ENCODE data around the gene KAZN.

KAZN gene

GRCh38 chr1:14653461-14653960 lies 55.0 kb downstream of the KAZN start:
- no peaks in the 10 kb centered on the region for H3K4me1 ChIP-seq (ENCODE audit: control insufficient read depth, insufficient read depth, low read length)
- H3K36me3 ChIP-seq (ENCODE audit: control insufficient read depth in 2 of 2, insufficient read depth in 1 of 2, low read length in 2 of 2): no peaks in the 10 kb centered on the region
- no peak for TF ChIP-seq SP3 (tag by site-specific recombination; IDR thresholded peaks at IDR 0.05)
- no peak for TF ChIP-seq ZNF18 (tag by site-specific recombination; IDR thresholded peaks at IDR 0.05)
- no peak for TF ChIP-seq ZBTB44 (tag by site-specific recombination; IDR thresholded peaks at IDR 0.05)
- TF ChIP-seq ZNF311 (tag by site-specific recombination; IDR thresholded peaks at IDR 0.05; ENCODE audit: borderline replicate concordance): no peak
- TF ChIP-seq ZNF132 (tag by site-specific recombination; IDR thresholded peaks at IDR 0.05; ENCODE audit: borderline replicate concordance): no peak
- TF ChIP-seq HOXC10 (CRISPR knock-in tag; IDR thresholded peaks at IDR 0.05): no peak
- TF ChIP-seq ZNF16 (tag by site-specific recombination; IDR thresholded peaks at IDR 0.05; ENCODE audit: low read depth): no peak
- no peak for TF ChIP-seq ZNF549 (tag by site-specific recombination; IDR thresholded peaks at IDR 0.05)
- no peak for TF ChIP-seq HIC1 (tag by site-specific recombination; IDR thresholded peaks at IDR 0.05)
- no peak for TF ChIP-seq OVOL3 (tag by site-specific recombination; IDR thresholded peaks at IDR 0.05)
- TF ChIP-seq ZNF416 (tag by site-specific recombination; IDR thresholded peaks at IDR 0.05): no peak
- no peak for TF ChIP-seq ZNF473 (tag by site-specific recombination; IDR thresholded peaks at IDR 0.05)
- no peak overlapping the region for H3K27ac ChIP-seq (ENCODE audit: extremely low read depth, low read depth, low read length)
- ChIA-PET CTCF (no interaction called here), POLR2A (no interaction called here)
- no peak overlapping the region for H3K4me3 ChIP-seq (ENCODE audit: low read depth, low read length)
- no peaks in the 10 kb centered on the region for H3K9me3 ChIP-seq (ENCODE audit: control insufficient read depth, insufficient read depth, low read depth, low read length)

GRCh38 chr1:14654554-14654953 lies 56.1 kb downstream of the KAZN start:
- H3K27ac ChIP-seq (ENCODE audit: extremely low read depth, low read depth, low read length): no peak overlapping the region
- no peaks in the 10 kb centered on the region for H3K9me3 ChIP-seq (ENCODE audit: control insufficient read depth, insufficient read depth, low read depth, low read length)
- no peak for TF ChIP-seq HIC1 (tag by site-specific recombination; IDR thresholded peaks at IDR 0.05)
- peak; percentile 69 for TF ChIP-seq SCRT2 (tag by site-specific recombination; IDR thresholded peaks at IDR 0.05)
- ChIA-PET POLR2A (no interaction called here), CTCF (no interaction called here)
- H3K36me3 ChIP-seq (ENCODE audit: control insufficient read depth in 2 of 2, insufficient read depth in 1 of 2, low read length in 2 of 2): no peaks in the 10 kb centered on the region
- no peaks in the 10 kb centered on the region for H3K4me1 ChIP-seq (ENCODE audit: control insufficient read depth, insufficient read depth, low read length)
- no peak overlapping the region for H3K4me3 ChIP-seq (ENCODE audit: low read depth, low read length)

GRCh38 chr1:14655385-14655784 lies 56.9 kb downstream of the KAZN start:
- Histone ChIP-seq H3K9me3 (ENCODE audit: control insufficient read depth, insufficient read depth, low read depth, low read length) (no peaks in the 10 kb centered on the region), H3K4me3 (ENCODE audit: low read depth, low read length) (no peak overlapping the region), H3K27ac (ENCODE audit: extremely low read depth, low read depth, low read length) (no peak overlapping the region), H3K36me3 (ENCODE audit: control insufficient read depth in 2 of 2, insufficient read depth in 1 of 2, low read length in 2 of 2) (no peaks in the 10 kb centered on the region), H3K4me1 (ENCODE audit: control insufficient read depth, insufficient read depth, low read length) (no peaks in the 10 kb centered on the region)
- POLR2A ChIA-PET: no interaction called here
- CTCF ChIA-PET: no interaction called here
- no peak for TF ChIP-seq YY2 (tag by site-specific recombination; IDR thresholded peaks at IDR 0.05)
- TF ChIP-seq ZSCAN23 (tag by site-specific recombination; IDR thresholded peaks at IDR 0.05): no peak
- no peak for TF ChIP-seq ATF2 (tag by site-specific recombination; IDR thresholded peaks at IDR 0.05; ENCODE audit: low read depth)
- no peak for TF ChIP-seq ZNF521 (tag by site-specific recombination; IDR thresholded peaks at IDR 0.05)
- no peak for TF ChIP-seq ZBTB49 (tag by site-specific recombination; IDR thresholded peaks at IDR 0.05; ENCODE audit: low read depth)
- TF ChIP-seq PBX3 (CRISPR knock-in tag; IDR thresholded peaks at IDR 0.05): no peak

Measured in HEK293 (cell line).